ENCODE measurements around the gene HTR3D.
"Not testable (repeated sequence)": the region's sequence is repeated elsewhere in the genome, so short reads cannot be mapped to it uniquely, and the experiment has no call there.

The HTR3D gene

GRCh38 chr3:184031187-184031792, at the start of gene HTR3D:
HTR3D (plus strand) TSS chr3:184031742; CDS start chr3:184031742, 0 bp downstream.
- FAIRE-seq = no peak

- no peak for FAIRE-seq
These were observed 49.4 kb upstream of the HTR3D start for GRCh38 chr3:183981990-183982644.

- no peak for FAIRE-seq
These were observed 47.3 kb upstream of the HTR3D start for GRCh38 chr3:183984127-183984740.

GRCh38 chr3:183984749-183985729, 46.5 kb upstream of the HTR3D start:
- FAIRE-seq = no peak

GRCh38 chr3:183987000-183987600, 44.4 kb upstream of the HTR3D start:
- FAIRE-seq = no peak

- no peak for FAIRE-seq
These were observed 43.2 kb upstream of the HTR3D start for GRCh38 chr3:183988216-183988790.

- no peak for FAIRE-seq
These were observed 40.1 kb upstream of the HTR3D start for GRCh38 chr3:183991403-183991802.

- FAIRE-seq = no peak
These were observed 29.8 kb upstream of the HTR3D start for GRCh38 chr3:184001761-184002160.

- no peak for FAIRE-seq
These were observed 29.1 kb upstream of the HTR3D start for GRCh38 chr3:184002469-184002868.

GRCh38 chr3:184003187-184003967, 28.2 kb upstream of the HTR3D start:
- no peak for FAIRE-seq

- no peak for FAIRE-seq
These were observed 27.1 kb upstream of the HTR3D start for GRCh38 chr3:184004476-184004875.

GRCh38 chr3:184005941-184006507, 25.5 kb upstream of the HTR3D start:
- no peak for FAIRE-seq

GRCh38 chr3:184007143-184007813, 24.3 kb upstream of the HTR3D start:
- FAIRE-seq = not testable (repeated sequence)

GRCh38 chr3:184008161-184008560, 23.4 kb upstream of the HTR3D start:
- FAIRE-seq = no peak

GRCh38 chr3:184011230-184011876, 20.2 kb upstream of the HTR3D start:
- FAIRE-seq = no peak

- no peak for FAIRE-seq
These were observed 19.3 kb upstream of the HTR3D start for GRCh38 chr3:184011937-184012889.

- FAIRE-seq = no peak
These were observed 16.0 kb upstream of the HTR3D start for GRCh38 chr3:184015381-184016019.

- FAIRE-seq = no peak
These were observed 15.4 kb upstream of the HTR3D start for GRCh38 chr3:184016169-184016570.

All from G401.6 (cell line).